H1 (cell line): ENCODE results near the gene MRTFA. TPM values are rescaled to one million over a fixed set of nuclear protein-coding genes. Genes with fewer than 3 reads are reported as not detected.

Experiments used
- CTCF ChIA-PET: fragments of 300-600 bp; sonication (Branson Sonifier 250); formaldehyde crosslinking; loops from one replicate; lab custom pipeline; 2021; ENCODE audit not compliant: partially characterized antibody; lab: Charles Lee
- POLR2A ChIA-PET: fragments of 300-600 bp; sonication (Branson Sonifier 250); formaldehyde crosslinking; loops from one replicate; lab custom pipeline; 2021; ENCODE audit warnings: inconsistent platforms; ENCODE audit not compliant: partially characterized antibody; lab: Charles Lee
- DNase-seq, 2 experiments: peaks; one replicate each; pipeline versions ENCODE4 v3.0.0 to v3.0.0-alpha.2; 2010 to 2022; ENCODE audit warnings: low spot score in 2 of 2, low read depth in 1 of 2, mixed read lengths in 1 of 2
- FAIRE-seq: peaks from 2 replicates; lab custom pipeline; 2011; peaks lifted over from hg19 to GRCh38; lab: Jason Lieb, UNC
- H2AFZ ChIP-seq: 2 replicates; pipeline ENCODE4 v1.8.1; 2012; ENCODE audit warnings: low read length, inconsistent platforms
- H2AK5ac ChIP-seq: 2 replicates; pipeline ENCODE4 v1.6.1; 2013; ENCODE audit warnings: low read depth, low read length
- H2BK120ac ChIP-seq: replicated peaks from 2 replicates; pipeline ENCODE3; 2013; ENCODE audit warnings: low read depth, low read length, inconsistent platforms
- H2BK12ac ChIP-seq: 2 replicates; pipeline ENCODE4 v1.6.1; 2013; ENCODE audit warnings: low read depth, low read length
- H2BK15ac ChIP-seq: 2 replicates; pipeline ENCODE4 v1.6.1; 2013; ENCODE audit warnings: low read length
- H2BK20ac ChIP-seq: 2 replicates; pipeline ENCODE4 v1.6.1; 2013; ENCODE audit warnings: low read length
- H2BK5ac ChIP-seq: 2 replicates; pipeline ENCODE4 v1.6.1; 2013; ENCODE audit warnings: low read depth, low read length
- H3K14ac ChIP-seq: 2 replicates; pipeline ENCODE4 v1.6.1; 2013; ENCODE audit warnings: inconsistent platforms; ENCODE audit not compliant: insufficient read length
- H3K18ac ChIP-seq: 2 replicates; pipeline ENCODE4 v1.6.1; 2013; ENCODE audit warnings: low read length; ENCODE audit errors: extremely low read depth
- H3K23ac ChIP-seq: 2 replicates; pipeline ENCODE4 v1.6.1; 2013; ENCODE audit warnings: inconsistent platforms; ENCODE audit not compliant: insufficient read length
- H3K23me2 ChIP-seq: 2 replicates; pipeline ENCODE4 v1.6.1; 2013; ENCODE audit warnings: low read depth, low read length
- H3K27ac ChIP-seq: 2 replicates; pipeline ENCODE4 v1.6.1; 2011; ENCODE audit warnings: low read depth, low read length, inconsistent platforms
- H3K27me3 ChIP-seq, 4 experiments: replicated peaks in 1 of 4; 1 replicate in 1 of 4; 2 replicates in 3 of 4; pipeline versions ENCODE4 v1.6.1 to v1.8.1; 2011 to 2013; ENCODE audit warnings: low read length in 3 of 4, mild to moderate bottlenecking in 3 of 4, inconsistent platforms in 2 of 4, mixed read lengths in 2 of 4, moderate library complexity in 1 of 4; ENCODE audit not compliant: control insufficient read depth in 3 of 4, insufficient read depth in 3 of 4; ENCODE audit errors: extremely low read depth in 1 of 4
- H3K36me3 ChIP-seq, 4 experiments: 2 replicates each; pipeline versions ENCODE4 v1.6.1 to v1.8.1; 2011 to 2013; ENCODE audit warnings: mild to moderate bottlenecking in 4 of 4, low read length in 3 of 4, moderate library complexity in 2 of 4, control low read depth in 1 of 4, inconsistent platforms in 1 of 4; ENCODE audit not compliant: insufficient read depth in 4 of 4, control insufficient read depth in 2 of 4
- H3K4ac ChIP-seq: replicated peaks from 2 replicates; pipeline ENCODE3; 2013; ENCODE audit warnings: low read length, low read depth, mixed read lengths, inconsistent platforms; ENCODE audit not compliant: insufficient read length
- H3K4me1 ChIP-seq, 4 experiments: replicated peaks in 1 of 4; 1 replicate in 1 of 4; 2 replicates in 3 of 4; pipeline versions ENCODE4 v1.6.1 to v1.8.1; 2011 to 2013; ENCODE audit warnings: low read length in 3 of 4, inconsistent platforms in 2 of 4, mixed read lengths in 1 of 4; ENCODE audit not compliant: insufficient read depth in 4 of 4, control insufficient read depth in 3 of 4
- H3K4me2 ChIP-seq, 2 experiments: 2 replicates each; pipeline versions ENCODE4 v1.6.1 to v1.8.1; 2011 to 2013; ENCODE audit warnings: low read depth in 2 of 2, low read length in 2 of 2, control low read depth in 1 of 2, inconsistent platforms in 1 of 2, mild to moderate bottlenecking in 1 of 2; ENCODE audit not compliant: insufficient read depth in 1 of 2
- H3K4me3 ChIP-seq, 4 experiments: fragments of 200-600, 300-600 bp in 1 of 4; sonication (generic), shearing (Covaris generic), sonication (Bioruptor Twin) in 1 of 4; 2 replicates each; pipeline versions ENCODE4 v1.5.1 to v1.8.1; 2011 to 2016; ENCODE audit warnings: low read length in 4 of 4, low read depth in 3 of 4, control low read depth in 2 of 4, inconsistent platforms in 2 of 4, mild to moderate bottlenecking in 2 of 4, mixed read lengths in 1 of 4, moderate library complexity in 1 of 4; ENCODE audit not compliant: insufficient read depth in 2 of 4; ENCODE audit errors: extremely low read depth in 1 of 4
- H3K56ac ChIP-seq: replicated peaks from 2 replicates; pipeline ENCODE3; 2013; ENCODE audit warnings: low read depth, mild to moderate bottlenecking, mixed read lengths, low read length, inconsistent platforms; ENCODE audit not compliant: insufficient read length
- H3K79me1 ChIP-seq: 2 replicates; pipeline ENCODE4 v1.6.1; 2013; ENCODE audit warnings: low read depth, low read length, control low read depth
- H3K79me2 ChIP-seq, 2 experiments: 2 replicates each; pipeline versions ENCODE4 v1.6.1 to v1.8.1; 2012 to 2013; ENCODE audit warnings: low read length in 2 of 2, mild to moderate bottlenecking in 2 of 2, inconsistent platforms in 1 of 2; ENCODE audit not compliant: insufficient read depth in 2 of 2, control insufficient read depth in 1 of 2
- H3K9ac ChIP-seq, 4 experiments: replicated peaks in 1 of 4; 1 replicate in 1 of 4; 2 replicates in 3 of 4; pipeline versions ENCODE4 v1.6.1 to v1.8.1; 2011 to 2013; ENCODE audit warnings: low read depth in 3 of 4, low read length in 3 of 4, control low read depth in 2 of 4, mild to moderate bottlenecking in 2 of 4, moderate library complexity in 2 of 4, inconsistent platforms in 1 of 4; ENCODE audit errors: extremely low read depth in 1 of 4
- H3K9me3 ChIP-seq, 2 experiments: 2 replicates each; pipeline versions ENCODE4 v1.6.1 to v1.8.1; 2012 to 2013; ENCODE audit warnings: mild to moderate bottlenecking in 2 of 2, moderate library complexity in 2 of 2, control low read depth in 1 of 2, inconsistent platforms in 1 of 2, low read depth in 1 of 2, low read length in 1 of 2, mixed read lengths in 1 of 2; ENCODE audit not compliant: insufficient read depth in 2 of 2
- H4K20me1 ChIP-seq, 2 experiments: replicated peaks in 1 of 2; 2 replicates each; pipeline versions ENCODE3 to v1.8.1; 2011 to 2013; ENCODE audit warnings: inconsistent platforms in 2 of 2, low read length in 2 of 2, mild to moderate bottlenecking in 1 of 2; ENCODE audit not compliant: insufficient read depth in 2 of 2, control insufficient read depth in 1 of 2
- H4K5ac ChIP-seq: 2 replicates; pipeline ENCODE4 v1.6.1; 2013; ENCODE audit warnings: low read length, low read depth, mixed read lengths, inconsistent platforms; ENCODE audit not compliant: insufficient read length
- H4K8ac ChIP-seq: 2 replicates; pipeline ENCODE4 v1.8.0; 2013; ENCODE audit warnings: mild to moderate bottlenecking, moderate library complexity, low read length, inconsistent platforms; ENCODE audit not compliant: insufficient read depth; ENCODE audit errors: extremely low read depth
- H4K91ac ChIP-seq: replicated peaks from 2 replicates; pipeline ENCODE3; 2013; ENCODE audit warnings: low read length, mixed read lengths, inconsistent platforms; ENCODE audit not compliant: insufficient read length
- BACH1 ChIP-seq: IDR thresholded peaks from 2 replicates; pipeline ENCODE4 v1.6.1; 2012; ENCODE audit warnings: low read length, improper control_type of control experiment
- CEBPB ChIP-seq: IDR thresholded peaks from 2 replicates; pipeline ENCODE4 v1.6.1; 2012; ENCODE audit warnings: low read depth, low read length
- CTBP2 ChIP-seq: IDR thresholded peaks from 2 replicates; pipeline ENCODE4 v1.7.0; 2011; ENCODE audit warnings: borderline replicate concordance, mild to moderate bottlenecking, moderate library complexity, mixed read lengths, low read length; ENCODE audit not compliant: insufficient read depth, insufficient read length
- FOSL1 ChIP-seq: IDR thresholded peaks from 2 replicates; pipeline ENCODE4 v1.6.1; 2011; ENCODE audit warnings: mild to moderate bottlenecking, low read depth, low read length, moderate library complexity; ENCODE audit not compliant: insufficient read depth
- GABPA ChIP-seq: IDR thresholded peaks from 2 replicates; pipeline ENCODE4 v1.6.1; 2011; ENCODE audit warnings: mild to moderate bottlenecking, low read length, moderate library complexity, borderline replicate concordance; ENCODE audit not compliant: insufficient read depth
- KDM1A ChIP-seq: fragments of 200-600, 300-600 bp; sonication (generic); IDR thresholded peaks from 2 replicates; pipeline ENCODE4 v1.7.1; 2016; ENCODE audit warnings: mild to moderate bottlenecking, low read length, borderline replicate concordance
- PHF8 ChIP-seq: fragments of 200-600 bp; sonication (generic); conservative IDR thresholded peaks from 2 replicates; pipeline ENCODE4 v1.7.1; 2012; ENCODE audit warnings: low read depth, mild to moderate bottlenecking, inconsistent platforms, low read length, moderate library complexity
- POU5F1 ChIP-seq: IDR thresholded peaks from 2 replicates; pipeline ENCODE4 v1.6.1; 2011; ENCODE audit warnings: low read depth, mild to moderate bottlenecking, low read length, moderate library complexity
- SP1 ChIP-seq: IDR thresholded peaks from 2 replicates; pipeline ENCODE4 v1.6.1; 2011; ENCODE audit warnings: low read depth, low read length
- WGBS, 2 experiments: shearing (Covaris generic) in 1 of 2; methylation state at CpG; one replicate each; pipeline versions ENCODE4 v1.1.6 to v1.1.7; 2013 to 2015; ENCODE audit warnings: low lambda C conversion rate in 2 of 2, mixed read lengths in 2 of 2, inconsistent platforms in 1 of 2, low coverage in 1 of 2, missing lambda C conversion rate in 1 of 2; ENCODE audit not compliant: insufficient replicate concordance in 2 of 2, insufficient coverage in 1 of 2, insufficient read length in 1 of 2; ENCODE audit errors: extremely low coverage in 1 of 2, missing lambda C conversion rate in 1 of 2; 5-methylcytosine and 5-hydroxymethylcytosine counted together
- polyA plus RNA-seq, 7 experiments: library from polyadenylated mRNA; depleted of rRNA in 3 of 7; stranded (reverse) in 5 of 7; unstranded in 2 of 7; fragments of >200 nt in 5 of 7; fragments of 200-250 nt in 2 of 7; gene quantifications; 1 replicate in 5 of 7; 2 replicates in 1 of 7; 4 replicates in 1 of 7; pipeline versions ENCODE4 v1.2.1 to v1.2.3, GENCODE V29; 2011 to 2013; ENCODE audit warnings: missing spikeins in 2 of 7, mixed read lengths in 2 of 7
- total RNA-seq: library from RNA; stranded (reverse); fragmentation: NEBNext Ultra II Directional; extraction: Animal tissue kit (Norgen Biotek cat#: 25700); gene quantifications from 2 replicates; pipeline ENCODE4 v1.2.1, GENCODE V29; 2021

Gene MRTFA
- total and polyA plus RNA-seq, 2 of the 8 experiments (the other 6 are each of a cell fraction or from before 2014, with no cell fraction given): 5.4 to 37.9 TPM

GRCh38 chr22:40466976-40467375, 169.5 kb downstream of the MRTFA start:
- Histone ChIP-seq H3K4ac (no peak overlapping the region), H2BK15ac (no peak overlapping the region), H3K36me3 (no peaks in the 10 kb centered on the region), H3K4me3 (no peak overlapping the region), H3K4me1 (peaks cover 0 to 5% (median 2%) of the 10 kb centered on the region in 4 experiments; a peak in 2 of 7 replicates), H3K79me1 (no peaks in the 10 kb centered on the region), H2BK12ac (no peak overlapping the region), H4K20me1 (peaks cover 0 to 2% of the 10 kb centered on the region in 2 experiments), H3K18ac (no peak overlapping the region), H2BK120ac (no peak overlapping the region), H3K23ac (no peak overlapping the region), H2AFZ (no peak overlapping the region), H3K27ac (no peak overlapping the region), H3K27me3 (no peaks in the 10 kb centered on the region), H3K4me2 (no peak overlapping the region), H3K9ac (no peak overlapping the region), H3K9me3 (no peaks in the 10 kb centered on the region), H2AK5ac (no peak overlapping the region), H4K91ac (no peak overlapping the region), H3K56ac (no peak overlapping the region), H2BK20ac (no peak overlapping the region), H3K14ac (no peak overlapping the region), H4K8ac (no peak overlapping the region)
- FAIRE-seq (no peak), DNase-seq (no peak)
- 85% methylated on average over 1 of the region's 1 CpG; no CpG with 5 or more reads in 1 of the 2 experiments for WGBS, 2 experiments
- POLR2A ChIA-PET: no interaction called here
- TF ChIP-seq POU5F1 (no peak), CTBP2 (no peak), PHF8 (no peak), FOSL1 (no peak), CEBPB (no peak), BACH1 (no peak), GABPA (no peak), SP1 (no peak), KDM1A (no peak)
- TF ChIP-seq, all 59 proteins: peak for 0
- Histone ChIP-seq H4K5ac (no peak overlapping the region), H3K23me2 (no peaks in the 10 kb centered on the region), H2BK5ac (no peak overlapping the region), H3K79me2 (no peaks in the 10 kb centered on the region)
- CTCF ChIA-PET: interaction anchor here (1.0 to 2.9 kb wide), 4 partner anchors 10 to 30 kb away, joined by 3 to 15 read pairs (median 10); no protein-coding TSS in a partner anchor
